SK-N-SH treated with all-trans-retinoic acid at 6 μM for 48 hours (cell line): ENCODE data around the gene ZNF148.

ENCODE experiments used
- ATAC-seq: fragments of 200-7000 bp; cut with Tn5 transposase; 3 replicates; pipeline ENCODE4 v1.9.1; 2020; ENCODE audit warnings: mild to moderate bottlenecking, moderate library complexity
- BACH2 ChIP-seq: fragments of 250-450 bp; sonication (Bioruptor Pico); IDR thresholded peaks from 2 replicates; pipeline ENCODE4 v1.9.0; 2021; ENCODE audit warnings: mild to moderate bottlenecking, borderline replicate concordance
- CSDC2 ChIP-seq: fragments of 250-450 bp; sonication (Bioruptor Pico); IDR thresholded peaks from 2 replicates; pipeline ENCODE4 v1.5.0; 2020; ENCODE audit warnings: mild to moderate bottlenecking, moderate library complexity
- ESRRG ChIP-seq: fragments of 250-450 bp; sonication (Bioruptor Pico); IDR thresholded peaks from 2 replicates; pipeline ENCODE4 v1.6.1; 2021; ENCODE audit warnings: mild to moderate bottlenecking
- GLIS3 ChIP-seq: fragments of 250-450 bp; sonication (Bioruptor Pico); IDR thresholded peaks from 2 replicates; pipeline ENCODE4 v1.5.0; 2020; ENCODE audit warnings: mild to moderate bottlenecking, moderate library complexity
- ISL1 ChIP-seq: fragments of 250-450 bp; sonication (Bioruptor Pico); IDR thresholded peaks from 2 replicates; pipeline ENCODE4 v2.1.2; 2022; ENCODE audit warnings: mild to moderate bottlenecking, moderate library complexity
- OSR1 ChIP-seq: fragments of 250-450 bp; sonication (Bioruptor Pico); IDR thresholded peaks from 2 replicates; pipeline ENCODE4 v1.8.0; 2022; ENCODE audit warnings: moderate library complexity, mild to moderate bottlenecking, inconsistent platforms
- PPARA ChIP-seq: fragments of 250-450 bp; sonication (Bioruptor Pico); IDR thresholded peaks from 2 replicates; pipeline ENCODE4 v1.5.0; 2020; ENCODE audit warnings: mild to moderate bottlenecking, borderline replicate concordance
- RARB ChIP-seq: fragments of 250-450 bp; sonication (Bioruptor Pico); IDR thresholded peaks from 2 replicates; pipeline ENCODE4 v1.8.0; 2021; ENCODE audit warnings: mild to moderate bottlenecking, moderate library complexity
- TCF4 ChIP-seq: fragments of 250-450 bp; sonication (Bioruptor Pico); IDR thresholded peaks from 2 replicates; pipeline ENCODE4 v1.8.0; 2021; ENCODE audit warnings: mild to moderate bottlenecking, moderate library complexity, borderline replicate concordance
- TOX ChIP-seq: fragments of 250-450 bp; sonication (Bioruptor Pico); IDR thresholded peaks from 2 replicates; pipeline ENCODE4 v1.8.0; 2021; ENCODE audit warnings: mild to moderate bottlenecking, moderate library complexity, borderline replicate concordance
- ZNF565 ChIP-seq: fragments of 450-650 bp; formaldehyde crosslinking; conservative IDR thresholded peaks from 2 replicates; pipeline ENCODE4 v1.5.0; 2020; ENCODE audit warnings: low read depth, mild to moderate bottlenecking, moderate library complexity
- ZNF70 ChIP-seq: fragments of 450-650 bp; formaldehyde crosslinking; IDR thresholded peaks from 2 replicates; pipeline ENCODE4 v1.5.0; 2020; ENCODE audit warnings: mild to moderate bottlenecking, moderate library complexity
- ZNF8 ChIP-seq: fragments of 450-650 bp; formaldehyde crosslinking; IDR thresholded peaks from 2 replicates; pipeline ENCODE4 v1.5.0; 2020; ENCODE audit warnings: mild to moderate bottlenecking, moderate library complexity
- TF ChIP-seq, protein P1 (sequence below): fragments of 250-450 bp; sonication (Bioruptor Pico); IDR thresholded peaks from 2 replicates; pipeline ENCODE4 v1.8.0; 2020; ENCODE audit warnings: mild to moderate bottlenecking, moderate library complexity, borderline replicate concordance
- TF ChIP-seq, protein P2 (sequence below): fragments of 250-450 bp; sonication (Bioruptor Pico); IDR thresholded peaks from 2 replicates; pipeline ENCODE4 v1.5.1; 2020; ENCODE audit warnings: low read depth, mild to moderate bottlenecking, moderate library complexity
- TF ChIP-seq, protein P3 (sequence below): fragments of 250-450 bp; sonication (Bioruptor Pico); IDR thresholded peaks from 2 replicates; pipeline ENCODE4 v1.8.0; 2021; ENCODE audit warnings: low read depth, mild to moderate bottlenecking, moderate library complexity, borderline replicate concordance
- TF ChIP-seq, protein P4 (sequence below): fragments of 250-450 bp; sonication (Bioruptor Pico); IDR thresholded peaks from 2 replicates; pipeline ENCODE4 v1.5.0; 2020; ENCODE audit warnings: mild to moderate bottlenecking, moderate library complexity
- TF ChIP-seq, protein P5 (sequence below): fragments of 250-450 bp; sonication (Bioruptor Pico); IDR thresholded peaks from 2 replicates; pipeline ENCODE4 v1.5.1; 2021; ENCODE audit warnings: mild to moderate bottlenecking, moderate library complexity

Gene ZNF148

DNA sequence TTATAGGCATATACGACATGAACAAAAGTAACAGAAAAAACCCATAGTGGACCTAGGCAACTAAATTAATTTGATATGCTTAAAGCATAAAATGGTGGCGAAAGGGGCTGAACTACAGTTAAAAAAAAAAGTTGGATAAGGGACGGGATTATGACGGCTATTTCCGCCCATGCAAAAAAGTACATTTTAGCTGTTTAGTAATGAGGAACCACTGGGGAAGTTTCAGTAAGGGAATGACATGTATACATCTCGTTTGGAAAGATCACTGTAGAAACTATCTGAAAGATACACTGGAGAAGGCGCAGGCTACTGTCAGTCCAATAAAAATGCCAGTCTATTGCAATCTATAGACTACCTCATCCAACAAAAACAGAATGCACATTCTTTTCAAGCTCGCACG, 65.6 kb downstream of the ZNF148 start:
- TF ChIP-seq ZNF70 (CRISPR knock-in tag) (no peak), ESRRG (no peak), BACH2 (CRISPR knock-in tag) (no peak), TOX (CRISPR knock-in tag) (no peak), TCF4 (no peak), ZNF565 (CRISPR knock-in tag) (no peak), ISL1 (no peak), ZNF8 (no peak), GLIS3 (no peak), OSR1 (no peak), CSDC2 (CRISPR knock-in tag) (no peak)
- TF ChIP-seq, protein P1, sequence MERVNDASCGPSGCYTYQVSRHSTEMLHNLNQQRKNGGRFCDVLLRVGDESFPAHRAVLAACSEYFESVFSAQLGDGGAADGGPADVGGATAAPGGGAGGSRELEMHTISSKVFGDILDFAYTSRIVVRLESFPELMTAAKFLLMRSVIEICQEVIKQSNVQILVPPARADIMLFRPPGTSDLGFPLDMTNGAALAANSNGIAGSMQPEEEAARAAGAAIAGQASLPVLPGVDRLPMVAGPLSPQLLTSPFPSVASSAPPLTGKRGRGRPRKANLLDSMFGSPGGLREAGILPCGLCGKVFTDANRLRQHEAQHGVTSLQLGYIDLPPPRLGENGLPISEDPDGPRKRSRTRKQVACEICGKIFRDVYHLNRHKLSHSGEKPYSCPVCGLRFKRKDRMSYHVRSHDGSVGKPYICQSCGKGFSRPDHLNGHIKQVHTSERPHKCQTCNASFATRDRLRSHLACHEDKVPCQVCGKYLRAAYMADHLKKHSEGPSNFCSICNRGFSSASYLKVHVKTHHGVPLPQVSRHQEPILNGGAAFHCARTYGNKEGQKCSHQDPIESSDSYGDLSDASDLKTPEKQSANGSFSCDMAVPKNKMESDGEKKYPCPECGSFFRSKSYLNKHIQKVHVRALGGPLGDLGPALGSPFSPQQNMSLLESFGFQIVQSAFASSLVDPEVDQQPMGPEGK (CRISPR knock-in tag) = no peak
- TF ChIP-seq, protein P2, sequence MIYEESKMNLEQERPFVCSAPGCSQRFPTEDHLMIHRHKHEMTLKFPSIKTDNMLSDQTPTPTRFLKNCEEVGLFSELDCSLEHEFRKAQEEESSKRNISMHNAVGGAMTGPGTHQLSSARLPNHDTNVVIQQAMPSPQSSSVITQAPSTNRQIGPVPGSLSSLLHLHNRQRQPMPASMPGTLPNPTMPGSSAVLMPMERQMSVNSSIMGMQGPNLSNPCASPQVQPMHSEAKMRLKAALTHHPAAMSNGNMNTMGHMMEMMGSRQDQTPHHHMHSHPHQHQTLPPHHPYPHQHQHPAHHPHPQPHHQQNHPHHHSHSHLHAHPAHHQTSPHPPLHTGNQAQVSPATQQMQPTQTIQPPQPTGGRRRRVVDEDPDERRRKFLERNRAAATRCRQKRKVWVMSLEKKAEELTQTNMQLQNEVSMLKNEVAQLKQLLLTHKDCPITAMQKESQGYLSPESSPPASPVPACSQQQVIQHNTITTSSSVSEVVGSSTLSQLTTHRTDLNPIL (CRISPR knock-in tag) = no peak
- TF ChIP-seq, protein P3, sequence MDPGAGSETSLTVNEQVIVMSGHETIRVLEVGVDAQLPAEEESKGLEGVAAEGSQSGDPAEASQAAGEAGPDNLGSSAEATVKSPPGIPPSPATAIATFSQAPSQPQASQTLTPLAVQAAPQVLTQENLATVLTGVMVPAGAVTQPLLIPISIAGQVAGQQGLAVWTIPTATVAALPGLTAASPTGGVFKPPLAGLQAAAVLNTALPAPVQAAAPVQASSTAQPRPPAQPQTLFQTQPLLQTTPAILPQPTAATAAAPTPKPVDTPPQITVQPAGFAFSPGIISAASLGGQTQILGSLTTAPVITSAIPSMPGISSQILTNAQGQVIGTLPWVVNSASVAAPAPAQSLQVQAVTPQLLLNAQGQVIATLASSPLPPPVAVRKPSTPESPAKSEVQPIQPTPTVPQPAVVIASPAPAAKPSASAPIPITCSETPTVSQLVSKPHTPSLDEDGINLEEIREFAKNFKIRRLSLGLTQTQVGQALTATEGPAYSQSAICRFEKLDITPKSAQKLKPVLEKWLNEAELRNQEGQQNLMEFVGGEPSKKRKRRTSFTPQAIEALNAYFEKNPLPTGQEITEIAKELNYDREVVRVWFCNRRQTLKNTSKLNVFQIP = no peak
- TF ChIP-seq, protein P4, sequence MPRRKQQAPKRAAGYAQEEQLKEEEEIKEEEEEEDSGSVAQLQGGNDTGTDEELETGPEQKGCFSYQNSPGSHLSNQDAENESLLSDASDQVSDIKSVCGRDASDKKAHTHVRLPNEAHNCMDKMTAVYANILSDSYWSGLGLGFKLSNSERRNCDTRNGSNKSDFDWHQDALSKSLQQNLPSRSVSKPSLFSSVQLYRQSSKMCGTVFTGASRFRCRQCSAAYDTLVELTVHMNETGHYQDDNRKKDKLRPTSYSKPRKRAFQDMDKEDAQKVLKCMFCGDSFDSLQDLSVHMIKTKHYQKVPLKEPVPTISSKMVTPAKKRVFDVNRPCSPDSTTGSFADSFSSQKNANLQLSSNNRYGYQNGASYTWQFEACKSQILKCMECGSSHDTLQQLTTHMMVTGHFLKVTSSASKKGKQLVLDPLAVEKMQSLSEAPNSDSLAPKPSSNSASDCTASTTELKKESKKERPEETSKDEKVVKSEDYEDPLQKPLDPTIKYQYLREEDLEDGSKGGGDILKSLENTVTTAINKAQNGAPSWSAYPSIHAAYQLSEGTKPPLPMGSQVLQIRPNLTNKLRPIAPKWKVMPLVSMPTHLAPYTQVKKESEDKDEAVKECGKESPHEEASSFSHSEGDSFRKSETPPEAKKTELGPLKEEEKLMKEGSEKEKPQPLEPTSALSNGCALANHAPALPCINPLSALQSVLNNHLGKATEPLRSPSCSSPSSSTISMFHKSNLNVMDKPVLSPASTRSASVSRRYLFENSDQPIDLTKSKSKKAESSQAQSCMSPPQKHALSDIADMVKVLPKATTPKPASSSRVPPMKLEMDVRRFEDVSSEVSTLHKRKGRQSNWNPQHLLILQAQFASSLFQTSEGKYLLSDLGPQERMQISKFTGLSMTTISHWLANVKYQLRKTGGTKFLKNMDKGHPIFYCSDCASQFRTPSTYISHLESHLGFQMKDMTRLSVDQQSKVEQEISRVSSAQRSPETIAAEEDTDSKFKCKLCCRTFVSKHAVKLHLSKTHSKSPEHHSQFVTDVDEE (CRISPR knock-in tag) = no peak
- ATAC-seq = no peak

DNA sequence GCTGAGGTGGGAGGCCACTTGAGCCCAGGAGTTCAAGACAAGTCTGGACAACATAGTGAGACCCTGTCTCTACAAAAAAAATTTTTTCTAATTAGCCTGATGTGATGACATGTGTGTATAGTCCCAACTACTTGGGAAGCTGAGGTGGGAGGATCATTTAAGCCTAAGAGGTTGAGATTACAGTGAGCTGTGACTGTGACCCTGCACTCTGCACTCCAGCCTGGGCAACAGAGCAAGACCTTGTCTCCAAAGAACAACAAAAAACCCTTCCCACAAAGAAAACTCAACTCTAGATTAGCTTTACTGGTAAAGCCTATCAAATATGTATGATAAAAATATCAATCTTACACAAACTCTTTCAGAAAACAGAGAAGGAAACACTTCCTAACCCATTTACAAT, 68.5 kb downstream of the ZNF148 start:
- ATAC-seq = no peak
- TF ChIP-seq, protein P3 = no peak
- TF ChIP-seq PPARA (CRISPR knock-in tag) (no peak), OSR1 (no peak), ZNF70 (CRISPR knock-in tag) (no peak), RARB (CRISPR knock-in tag) (no peak), TCF4 (no peak)
- TF ChIP-seq, protein P1 (CRISPR knock-in tag) = no peak
- TF ChIP-seq, protein P5, sequence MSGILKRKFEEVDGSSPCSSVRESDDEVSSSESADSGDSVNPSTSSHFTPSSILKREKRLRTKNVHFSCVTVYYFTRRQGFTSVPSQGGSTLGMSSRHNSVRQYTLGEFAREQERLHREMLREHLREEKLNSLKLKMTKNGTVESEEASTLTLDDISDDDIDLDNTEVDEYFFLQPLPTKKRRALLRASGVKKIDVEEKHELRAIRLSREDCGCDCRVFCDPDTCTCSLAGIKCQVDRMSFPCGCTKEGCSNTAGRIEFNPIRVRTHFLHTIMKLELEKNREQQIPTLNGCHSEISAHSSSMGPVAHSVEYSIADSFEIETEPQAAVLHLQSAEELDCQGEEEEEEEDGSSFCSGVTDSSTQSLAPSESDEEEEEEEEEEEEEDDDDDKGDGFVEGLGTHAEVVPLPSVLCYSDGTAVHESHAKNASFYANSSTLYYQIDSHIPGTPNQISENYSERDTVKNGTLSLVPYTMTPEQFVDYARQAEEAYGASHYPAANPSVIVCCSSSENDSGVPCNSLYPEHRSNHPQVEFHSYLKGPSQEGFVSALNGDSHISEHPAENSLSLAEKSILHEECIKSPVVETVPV (CRISPR knock-in tag) = no peak
- TF ChIP-seq, all 23 proteins: peak for 0
